Small intestine (tissue), 7 donors: Measurements from ENCODE around the gene CDC42EP4. TPM values are rescaled to one million over a fixed set of nuclear protein-coding genes. Genes with fewer than 3 reads are reported as not detected.

ENCODE experiments used
- DNase-seq, 2 donors: peaks; one replicate each; pipeline versions ENCODE4 v3.0.0 to v3.0.0-alpha.2; 2013
- FAIRE-seq: peaks from 2 replicates; lab custom pipeline; 2012; peaks lifted over from hg19 to GRCh38; lab: Jason Lieb, UNC
- H3K27ac ChIP-seq, 3 donors: one replicate each; pipeline ENCODE4 v1.5.1; 2013; ENCODE audit warnings: low read length in 2 of 3, mild to moderate bottlenecking in 2 of 3, control low read depth in 1 of 3, inconsistent platforms in 1 of 3, low read depth in 1 of 3, moderate library complexity in 1 of 3
- H3K27me3 ChIP-seq, 3 donors: one replicate each; pipeline ENCODE4 v1.6.1; 2013; ENCODE audit warnings: low read length in 3 of 3, inconsistent platforms in 1 of 3; ENCODE audit not compliant: control insufficient read depth in 3 of 3, insufficient read depth in 3 of 3
- H3K36me3 ChIP-seq, 3 donors: one replicate each; pipeline ENCODE4 v1.6.1; 2013; ENCODE audit warnings: low read length in 3 of 3, inconsistent platforms in 1 of 3, low read depth in 1 of 3, mild to moderate bottlenecking in 1 of 3, moderate library complexity in 1 of 3; ENCODE audit not compliant: control insufficient read depth in 3 of 3, insufficient read depth in 2 of 3
- H3K4me1 ChIP-seq, 3 donors: one replicate each; pipeline ENCODE4 v1.6.1; 2013; ENCODE audit warnings: low read length in 2 of 3, inconsistent platforms in 1 of 3, low read depth in 1 of 3, mild to moderate bottlenecking in 1 of 3, moderate library complexity in 1 of 3; ENCODE audit not compliant: control insufficient read depth in 3 of 3, insufficient read depth in 2 of 3
- H3K4me3 ChIP-seq, 3 donors: one replicate each; pipeline ENCODE4 v1.5.1; 2013; ENCODE audit warnings: low read length in 3 of 3, control low read depth in 1 of 3, inconsistent platforms in 1 of 3, low read depth in 1 of 3, mild to moderate bottlenecking in 1 of 3, moderate library complexity in 1 of 3
- H3K9me3 ChIP-seq, 2 donors: one replicate each; pipeline ENCODE4 v1.6.1; 2013; ENCODE audit warnings: low read depth in 1 of 2, low read length in 1 of 2; ENCODE audit not compliant: control insufficient read depth in 2 of 2, insufficient read depth in 1 of 2
- WGBS, 3 donors: extraction: QIAGEN DNeasy Blood & Tissue Kit; methylation state at CpG; one replicate each; pipeline ENCODE4 v1.1.7; 2013; 5-methylcytosine and 5-hydroxymethylcytosine counted together
- polyA plus RNA-seq, 4 donors: library from polyadenylated mRNA; stranded (reverse) in 3 of 4; unstranded in 1 of 4; fragments of 200-250 nt in 3 of 4; fragments of 120-200 nt in 1 of 4; gene quantifications; one replicate each; pipeline versions ENCODE4 v1.2.1 to v1.2.3, GENCODE V29; 2013
- donor health status: healthy with polysubstance abuse.
- donor health status: control.
- donor health status: control.
- donor health status: Bipolar disorder and iron deficiency.
- donor health status: healthy.

Gene CDC42EP4
- polyA plus RNA-seq, 4 donors: 46.5 to 64.9 (median 59.1) TPM

DNA sequence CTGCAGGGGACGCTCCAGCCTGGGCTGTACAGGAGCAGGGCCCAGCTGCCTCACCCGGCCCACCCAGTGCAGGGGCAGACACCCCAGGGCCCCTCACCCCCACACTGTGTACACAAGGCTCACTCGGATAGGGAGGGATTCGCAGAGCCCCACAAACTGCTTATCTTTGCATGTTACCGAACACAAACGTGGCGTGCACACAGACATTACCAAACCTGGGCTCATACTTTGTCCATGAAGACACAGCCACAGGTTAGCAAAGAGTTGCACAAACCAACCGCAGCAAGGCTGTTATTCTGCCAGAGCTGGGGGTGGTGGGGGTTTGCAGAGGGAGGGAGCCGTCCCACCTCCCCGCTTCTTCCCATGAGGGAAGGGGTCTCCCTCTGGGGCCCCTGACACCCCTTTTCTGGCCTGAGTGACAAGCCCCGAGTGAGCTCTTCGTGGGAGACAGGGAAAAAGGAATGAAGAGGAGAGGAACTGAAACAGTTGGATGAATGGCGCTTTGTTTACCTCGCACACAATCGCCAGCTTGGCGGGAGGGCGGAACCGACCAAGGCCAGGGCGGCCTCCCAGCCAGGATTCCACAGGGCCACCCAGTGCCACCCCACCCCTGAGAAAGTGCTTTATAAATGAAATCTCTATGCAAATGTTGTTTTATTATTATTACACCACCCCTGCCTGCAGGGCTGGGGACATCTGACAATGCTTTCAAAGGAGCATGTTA is 49.7 kb downstream of the CDC42EP4 start:
- Histone ChIP-seq H3K36me3 (no peaks in the 10 kb centered on the region), H3K9me3 (no peaks in the 10 kb centered on the region), H3K4me1 (peaks cover 0 to 21% (median 3%) of the 10 kb centered on the region in 3 donors), H3K27ac (peak overlapping the region; percentile 24 to 89 (median 59)), H3K27me3 (no peaks in the 10 kb centered on the region), H3K4me3 (peak overlapping the region in 1 of 3 donors; percentile 0)
- DNase-seq (peak; percentile 75 to 83), FAIRE-seq (no peak)
- WGBS, 3 donors: 13 to 61% (median 39%) methylated on average over 19 of the region's 19 CpGs

DNA sequence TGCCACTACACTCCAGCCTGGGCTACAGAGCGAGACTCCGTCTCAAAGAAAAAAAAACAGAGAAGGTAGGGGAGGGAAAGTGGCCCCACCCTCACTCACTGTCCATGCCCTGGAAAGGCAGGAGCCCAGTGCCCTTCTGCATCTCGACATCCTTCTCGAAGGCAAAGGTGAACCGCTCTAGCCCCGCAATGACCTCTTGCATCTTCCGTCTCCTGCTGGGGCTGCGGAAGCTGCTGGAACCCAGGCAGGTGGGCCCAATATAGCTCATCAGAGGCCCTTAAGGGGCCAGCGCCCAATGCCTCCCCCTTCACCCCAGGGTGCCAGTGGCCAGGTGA is 50.2 kb downstream of the CDC42EP4 start, which contains the start of gene CPSF4L:
CPSF4L (minus strand) TSS at position 264 of the 335 bp plus-strand sequence; CDS start at position 202, 62 bp downstream.
- no peak for FAIRE-seq
- H3K27me3 ChIP-seq: no peaks in the 10 kb centered on the region
- DNase-seq: no peak
- no peaks in the 10 kb centered on the region for H3K36me3 ChIP-seq
- H3K4me1 ChIP-seq: peaks cover 0 to 21% (median 3%) of the 10 kb centered on the region in 3 donors
- H3K9me3 ChIP-seq: no peaks in the 10 kb centered on the region
- H3K4me3 ChIP-seq: peak within 1 kb of the TSS in 1 of 3 donors; percentile 0
- H3K27ac ChIP-seq: peak within 1 kb of the TSS; percentile 24 to 89 (median 59)
- whole genome bisulfite sequencing, 3 donors: 66 to 88% (median 68%) methylated on average over 9 of the region's 9 CpGs

DNA sequence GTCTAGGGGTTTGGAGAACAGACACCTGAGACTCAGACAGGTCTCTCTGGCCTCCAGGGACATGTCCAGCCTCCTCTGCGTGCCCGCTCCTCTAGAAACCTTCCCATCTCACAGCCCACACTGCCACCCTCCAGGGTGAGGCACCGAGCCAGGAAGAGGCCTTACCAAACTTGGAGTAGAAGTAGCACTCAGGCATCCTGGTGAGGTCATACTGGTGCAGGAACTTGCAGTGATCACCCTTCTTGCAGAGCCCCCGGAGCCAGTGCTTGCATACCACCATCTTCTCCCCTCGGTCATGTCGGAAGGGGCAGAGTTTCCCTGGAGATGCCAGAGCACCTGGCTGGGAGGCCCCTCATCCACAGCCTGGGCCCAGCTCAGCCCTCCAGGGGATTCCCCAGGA is 54.3 kb downstream of the CDC42EP4 start:
- Histone ChIP-seq H3K4me3 (no peak overlapping the region), H3K9me3 (no peaks in the 10 kb centered on the region), H3K4me1 (peaks cover 0 to 14% (median under 1%) of the 10 kb centered on the region in 3 donors), H3K27me3 (no peaks in the 10 kb centered on the region), H3K36me3 (no peaks in the 10 kb centered on the region), H3K27ac (no peak overlapping the region)
- DNase-seq: no peak
- WGBS, 3 donors: 85 to 89% (median 86%) methylated on average over 6 of the region's 6 CpGs
- FAIRE-seq: no peak

DNA sequence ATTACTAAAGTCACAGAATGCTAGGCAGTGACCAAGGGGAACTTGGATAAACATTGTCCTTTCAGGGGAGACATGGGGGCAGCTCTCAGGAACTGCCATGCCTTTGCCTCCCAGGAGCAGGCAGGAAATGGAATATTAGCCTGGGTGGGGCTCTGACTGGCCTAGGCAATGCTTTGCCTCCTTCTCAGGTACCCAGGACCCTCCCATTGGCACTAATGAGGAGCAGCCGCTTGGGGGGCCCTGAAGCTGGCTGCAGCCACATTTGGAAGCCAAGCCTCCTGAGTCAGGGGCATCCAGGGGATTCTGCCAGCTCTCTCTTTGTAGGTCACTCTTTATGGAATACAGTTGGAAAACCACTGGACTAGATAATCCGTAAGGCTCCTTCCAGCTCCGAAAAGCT is 55.6 kb downstream of the CDC42EP4 start:
- no peaks in the 10 kb centered on the region for H3K9me3 ChIP-seq
- no peaks in the 10 kb centered on the region for H3K36me3 ChIP-seq
- no peak for DNase-seq
- no peak for FAIRE-seq
- 93 to 94% (median 93%) methylated on average over 3 of the region's 3 CpGs for WGBS, 3 donors
- H3K4me3 ChIP-seq: no peak overlapping the region
- no peak overlapping the region for H3K27ac ChIP-seq
- H3K27me3 ChIP-seq: peaks cover 0 to 3% (median 0%) of the 10 kb centered on the region in 3 donors
- H3K4me1 ChIP-seq: peaks cover 0 to 4% (median 0%) of the 10 kb centered on the region in 3 donors

DNA sequence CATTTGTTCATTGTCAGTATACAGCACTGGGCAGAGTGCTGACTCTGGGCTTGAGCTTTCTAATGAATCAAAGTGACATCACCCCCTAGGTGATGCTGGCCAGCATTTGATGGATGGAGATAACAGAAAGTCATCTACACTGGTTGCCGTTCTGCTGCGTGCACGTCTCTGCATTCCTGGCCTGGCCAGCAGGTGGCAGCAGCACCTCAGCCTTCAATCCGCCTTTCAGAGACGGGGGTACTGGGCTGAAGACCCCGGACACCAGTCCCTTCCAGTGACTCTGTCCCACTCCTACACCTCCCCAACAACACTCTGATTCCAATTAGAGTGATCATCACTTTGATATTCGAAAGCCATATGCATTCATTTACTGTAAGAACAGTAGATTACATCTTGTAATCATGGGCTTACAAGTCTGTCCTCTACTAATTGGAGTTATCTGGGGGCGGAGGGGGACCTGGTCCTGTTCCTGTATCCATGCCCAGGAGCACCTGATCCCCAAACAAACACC is 56.1 kb downstream of the CDC42EP4 start:
- H3K4me1 ChIP-seq: peaks cover 0 to 4% (median 0%) of the 10 kb centered on the region in 3 donors
- FAIRE-seq (no peak), DNase-seq (peak; percentile 29 to 67)
- no peaks in the 10 kb centered on the region for H3K36me3 ChIP-seq
- H3K27me3 ChIP-seq: peaks cover 0 to 3% (median 0%) of the 10 kb centered on the region in 3 donors
- H3K4me3 ChIP-seq: no peak overlapping the region
- H3K9me3 ChIP-seq: no peaks in the 10 kb centered on the region
- 0 to 6% (median 3%) methylated on average over 8 of the region's 8 CpGs for WGBS, 3 donors
- H3K27ac ChIP-seq: no peak overlapping the region

DNA sequence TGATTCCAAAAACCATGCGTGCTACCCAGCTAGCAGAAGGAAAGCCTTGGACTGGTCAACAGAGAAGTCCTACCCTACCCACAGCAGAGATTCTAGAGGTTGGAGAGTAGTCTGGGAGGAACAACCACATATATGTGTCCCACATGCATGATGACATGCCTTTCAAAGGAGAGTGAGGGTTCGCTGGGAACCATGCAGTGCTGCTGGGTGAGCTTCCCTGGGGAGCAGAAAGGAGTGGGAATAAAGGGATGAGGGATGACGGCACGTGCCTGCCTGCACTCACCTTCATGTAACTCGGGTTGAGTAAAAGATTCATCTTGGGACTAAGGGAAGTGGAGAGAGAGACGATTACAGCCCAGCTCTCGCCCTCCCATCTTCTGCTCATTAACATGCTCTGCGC is 59.9 kb downstream of the CDC42EP4 start:
- H3K9me3 ChIP-seq: no peaks in the 10 kb centered on the region
- H3K36me3 ChIP-seq: peaks cover 0 to 8% (median 0%) of the 10 kb centered on the region in 3 donors
- no peak overlapping the region for H3K4me3 ChIP-seq
- 85 to 91% (median 88%) methylated on average over 8 of the region's 8 CpGs for WGBS, 3 donors
- DNase-seq (no peak), FAIRE-seq (no peak)
- H3K4me1 ChIP-seq: peaks cover 0 to 4% (median 0%) of the 10 kb centered on the region in 3 donors
- no peak overlapping the region for H3K27ac ChIP-seq
- peaks cover 0 to 3% (median 0%) of the 10 kb centered on the region in 3 donors for H3K27me3 ChIP-seq

DNA sequence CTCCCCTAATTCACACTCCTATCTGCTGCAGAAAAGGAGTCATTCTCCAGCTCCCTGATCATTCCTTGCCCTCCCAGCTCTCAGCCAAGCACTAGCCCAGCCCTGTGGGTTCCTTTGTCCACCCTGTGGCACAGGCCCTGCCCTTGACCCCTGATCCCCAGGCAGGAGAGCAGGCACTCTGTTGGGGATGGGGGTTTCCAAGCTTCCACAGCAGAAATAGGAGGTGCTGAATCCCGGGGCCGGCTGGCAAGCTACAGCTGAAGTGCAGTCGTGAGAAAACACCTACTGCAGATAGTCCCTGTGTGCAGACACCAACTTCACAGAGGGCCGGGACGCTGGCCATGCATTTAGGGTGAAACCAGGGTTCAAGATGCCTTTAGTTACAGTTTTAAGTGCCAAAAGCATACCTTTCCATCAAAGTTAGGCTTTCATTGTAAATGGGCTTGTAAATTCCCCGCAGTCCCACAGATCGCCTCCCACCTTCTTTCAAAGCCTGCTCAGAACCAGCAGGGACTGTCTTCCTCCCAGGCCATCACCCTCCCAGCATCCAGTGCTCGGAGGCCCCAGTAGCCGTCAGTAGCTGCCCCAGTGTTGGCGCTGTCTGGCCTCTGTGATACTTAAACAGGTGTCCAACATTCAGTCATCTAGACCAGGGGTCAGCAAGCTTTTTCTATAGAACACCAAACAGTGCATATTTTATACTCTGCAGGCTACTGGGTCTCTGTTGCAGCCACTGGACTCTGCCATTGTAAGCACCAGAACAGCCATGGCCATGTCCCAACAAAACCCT is 60.8 kb downstream of the CDC42EP4 start:
- DNase-seq (no peak), FAIRE-seq (no peak)
- Histone ChIP-seq H3K4me3 (no peak overlapping the region), H3K27ac (no peak overlapping the region), H3K36me3 (peaks cover 0 to 12% (median 0%) of the 10 kb centered on the region in 3 donors), H3K9me3 (no peaks in the 10 kb centered on the region), H3K27me3 (peaks cover 0 to 3% (median 0%) of the 10 kb centered on the region in 3 donors), H3K4me1 (peaks cover 0 to 3% (median 0%) of the 10 kb centered on the region in 3 donors)
- 84 to 85% (median 85%) methylated on average over 10 of the region's 10 CpGs for WGBS, 3 donors

DNA sequence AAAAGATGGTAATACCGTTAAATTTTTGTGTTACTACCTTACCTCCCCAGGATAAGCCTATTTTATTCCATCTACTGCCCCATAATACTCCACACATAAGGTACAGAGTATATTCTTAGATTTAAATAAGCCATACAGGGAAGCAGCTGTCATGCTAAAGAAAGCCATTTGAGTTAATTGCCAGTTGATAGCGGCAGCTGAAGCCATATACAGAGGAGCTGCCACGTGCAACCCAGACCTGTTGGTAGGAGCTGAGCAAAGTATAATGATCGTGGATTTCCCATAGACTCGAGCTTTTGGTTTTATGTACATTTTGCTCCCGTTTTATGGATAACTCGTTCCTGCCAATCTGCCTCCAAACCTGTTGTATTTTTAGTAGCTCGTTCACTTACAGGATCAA is 62.1 kb downstream of the CDC42EP4 start:
- FAIRE-seq: no peak
- no peaks in the 10 kb centered on the region for H3K4me1 ChIP-seq

More for the DNA sequence above, 62.1 kb downstream of the CDC42EP4 start:
- no peak overlapping the region for H3K4me3 ChIP-seq
- no peak overlapping the region for H3K27ac ChIP-seq
- H3K36me3 ChIP-seq: peaks cover 0 to 14% (median 0%) of the 10 kb centered on the region in 3 donors
- H3K9me3 ChIP-seq: no peaks in the 10 kb centered on the region
- H3K27me3 ChIP-seq: peaks cover 0 to 3% (median 0%) of the 10 kb centered on the region in 3 donors
- WGBS, 3 donors: 24 to 76% (median 47%) methylated on average over 8 of the region's 8 CpGs
- no peak for DNase-seq
